Prostate gland (tissue), 2 donors: Measurements from ENCODE around the gene PARVG.

Experiments
- POLR2A ChIP-seq: fragments of 450-650 bp; IDR thresholded peaks from one replicate; pipeline ENCODE4 v1.6.1; 2016; ENCODE audit warnings: antibody characterized with exemption, mild to moderate bottlenecking
- POLR2AphosphoS5 ChIP-seq: sonication (generic); formaldehyde crosslinking; IDR thresholded peaks from one replicate; pipeline ENCODE4 v1.6.1; 2017; ENCODE audit warnings: antibody characterized with exemption
- TF ChIP-seq, protein P1 (sequence below), 4 experiments: fragments of 200-600 bp in 2 of 4; fragments of 450-650 bp in 2 of 4; sonication (generic) in 2 of 4; IDR thresholded peaks; 1 replicate in 3 of 4; 2 replicates in 1 of 4; pipeline ENCODE4 v1.5.1; 2016 to 2019; ENCODE audit warnings: antibody characterized with exemption in 4 of 4, mild to moderate bottlenecking in 2 of 4, moderate library complexity in 2 of 4

DNA sequence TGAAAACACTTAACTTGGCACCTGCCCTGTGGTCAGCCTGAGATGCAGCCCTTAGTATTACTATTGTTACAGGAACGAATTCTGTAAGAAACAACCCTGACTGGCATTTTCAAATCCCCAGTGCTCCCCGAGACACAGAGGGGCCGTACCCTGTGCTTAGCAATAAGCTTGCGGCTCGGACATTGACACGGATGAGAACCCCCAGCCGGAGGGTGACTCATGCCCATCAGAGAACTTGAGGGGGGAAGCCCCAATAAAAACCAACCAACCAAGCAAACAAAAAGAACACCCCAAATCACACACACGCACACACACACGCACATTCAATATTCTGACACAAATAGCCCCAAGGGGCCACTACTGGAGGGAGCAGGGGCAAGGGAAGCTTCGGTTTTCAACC lies 68.2 kb downstream of the PARVG start:
- TF ChIP-seq POLR2A (no peak), POLR2AphosphoS5 (no peak)
- TF ChIP-seq, protein P1, sequence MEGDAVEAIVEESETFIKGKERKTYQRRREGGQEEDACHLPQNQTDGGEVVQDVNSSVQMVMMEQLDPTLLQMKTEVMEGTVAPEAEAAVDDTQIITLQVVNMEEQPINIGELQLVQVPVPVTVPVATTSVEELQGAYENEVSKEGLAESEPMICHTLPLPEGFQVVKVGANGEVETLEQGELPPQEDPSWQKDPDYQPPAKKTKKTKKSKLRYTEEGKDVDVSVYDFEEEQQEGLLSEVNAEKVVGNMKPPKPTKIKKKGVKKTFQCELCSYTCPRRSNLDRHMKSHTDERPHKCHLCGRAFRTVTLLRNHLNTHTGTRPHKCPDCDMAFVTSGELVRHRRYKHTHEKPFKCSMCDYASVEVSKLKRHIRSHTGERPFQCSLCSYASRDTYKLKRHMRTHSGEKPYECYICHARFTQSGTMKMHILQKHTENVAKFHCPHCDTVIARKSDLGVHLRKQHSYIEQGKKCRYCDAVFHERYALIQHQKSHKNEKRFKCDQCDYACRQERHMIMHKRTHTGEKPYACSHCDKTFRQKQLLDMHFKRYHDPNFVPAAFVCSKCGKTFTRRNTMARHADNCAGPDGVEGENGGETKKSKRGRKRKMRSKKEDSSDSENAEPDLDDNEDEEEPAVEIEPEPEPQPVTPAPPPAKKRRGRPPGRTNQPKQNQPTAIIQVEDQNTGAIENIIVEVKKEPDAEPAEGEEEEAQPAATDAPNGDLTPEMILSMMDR (IDR thresholded peaks at IDR 0.05), result no peak
